HepG2 (cell line): ENCODE data around the gene MVP. TPM values are rescaled to one million over a fixed set of nuclear protein-coding genes. Genes with fewer than 3 reads are reported as not detected.

Source experiments
- ATF5 ChIP-seq: sonication (generic); formaldehyde crosslinking; IDR thresholded peaks from 2 replicates; pipeline ENCODE4 v1.4.0; 2020; ENCODE audit warnings: mild to moderate bottlenecking, low read depth, missing genetic modification reagents
- BORCS8-MEF2B ChIP-seq: sonication (generic); formaldehyde crosslinking; IDR thresholded peaks from 2 replicates; pipeline ENCODE4 v1.8.0; 2022; ENCODE audit warnings: mild to moderate bottlenecking, missing genetic modification reagents
- GLMP ChIP-seq: sonication (generic); formaldehyde crosslinking; IDR thresholded peaks from 2 replicates; pipeline ENCODE4 v1.9.0; 2021; ENCODE audit warnings: missing genetic modification reagents, mild to moderate bottlenecking, borderline replicate concordance
- HDAC2 ChIP-seq: sonication (generic); formaldehyde crosslinking; IDR thresholded peaks from 2 replicates; pipeline ENCODE4 v1.4.0; 2020; ENCODE audit warnings: missing genetic modification reagents
- HNF1A ChIP-seq, 2 experiments: sonication (generic) in 1 of 2; formaldehyde crosslinking in 1 of 2; IDR thresholded peaks; 2 replicates each; pipeline versions ENCODE4 v1.4.0 to v1.6.1; 2016 to 2020; ENCODE audit warnings: borderline replicate concordance in 1 of 2, low read depth in 1 of 2, mild to moderate bottlenecking in 1 of 2, missing genetic modification reagents in 1 of 2
- NFYB ChIP-seq: sonication (generic); formaldehyde crosslinking; IDR thresholded peaks from 2 replicates; pipeline ENCODE4 v1.4.0; 2020; ENCODE audit warnings: missing genetic modification reagents
- REXO4 ChIP-seq: sonication (generic); formaldehyde crosslinking; IDR thresholded peaks from 2 replicates; pipeline ENCODE4 v1.8.0; 2022; ENCODE audit warnings: missing genetic modification reagents, mild to moderate bottlenecking, borderline replicate concordance
- SMAD3 ChIP-seq: sonication (generic); formaldehyde crosslinking; IDR thresholded peaks from 2 replicates; pipeline ENCODE4 v1.4.0; 2020; ENCODE audit warnings: missing genetic modification reagents
- SMC3 ChIP-seq: IDR thresholded peaks from 2 replicates; pipeline ENCODE4 v1.6.1; 2011; ENCODE audit warnings: low read length, improper control_type of control experiment
- ZNF318 ChIP-seq: sonication (generic); formaldehyde crosslinking; IDR thresholded peaks from 2 replicates; pipeline ENCODE4 v1.4.0; 2020; ENCODE audit warnings: mild to moderate bottlenecking, missing genetic modification reagents
- ZNF414 ChIP-seq: sonication (generic); formaldehyde crosslinking; IDR thresholded peaks from 2 replicates; pipeline ENCODE4 v1.5.0; 2020; ENCODE audit warnings: missing genetic modification reagents
- polyA plus RNA-seq, 8 experiments: library from polyadenylated mRNA; depleted of rRNA in 3 of 8; stranded (reverse) in 7 of 8; unstranded in 1 of 8; fragments of >200 nt; fragmentation: Illumina TruSeq in 4 of 8; extraction: Trizol in 4 of 8; gene quantifications; 2 replicates each; pipeline versions ENCODE4 v1.2.1 to v1.2.3, GENCODE V29; 2011 to 2016; ENCODE audit warnings: low read depth in 4 of 8, missing spikeins in 1 of 8, mixed read lengths in 1 of 8; ENCODE audit not compliant: insufficient read depth in 1 of 8
- total RNA-seq, 5 experiments: library from RNA; depleted of rRNA; stranded (reverse); fragments of >200 nt; fragmentation: Illumina TruSeq; extraction: Trizol; gene quantifications; 2 replicates each; pipeline ENCODE4 v1.2.3, GENCODE V29; 2016; ENCODE audit warnings: low read depth in 1 of 5

MVP gene
- total and polyA plus RNA-seq, 2 of the 13 experiments (the other 11 are each of a cell fraction or from before 2014, with no cell fraction given), result 22.9 to 43.5 TPM

- TF ChIP-seq HDAC2 (CRISPR knock-in tag) (peak; percentile 75), ZNF414 (CRISPR knock-in tag) (peak; percentile 12; the same call in 1 of the 2 replicates), HNF1A (IDR thresholded peaks at IDR 0.05; ENCODE audit: low read depth) (no peak), HNF1A (CRISPR knock-in tag; IDR thresholded peaks at IDR 0.05; ENCODE audit: borderline replicate concordance) (peak; percentile 71; the same call in 1 of the 2 replicates), REXO4 (CRISPR knock-in tag) (no peak), SMC3 (no peak; the same call in 1 of the 2 replicates), GLMP (no peak), NFYB (CRISPR knock-in tag) (peak; percentile 50; the same call in 1 of the 2 replicates), ATF5 (CRISPR knock-in tag) (no peak), SMAD3 (peak; percentile 75; the same call in 1 of the 2 replicates), ZNF318 (peak; percentile 25; the same call in 1 of the 2 replicates), BORCS8-MEF2B (CRISPR knock-in tag) (peak; percentile 90)
Measured at GRCh38 chr16:29815793-29816693, 4.2 kb upstream of the MVP start, which contains the start of gene PAGR1 (continued).
